HG03378 (cell line): ENCODE measurements around the gene CATSPERZ.

Experiments used
- ATAC-seq: cut with Tn5 transposase; IDR thresholded peaks from one replicate; pipeline ENCODE4 v1.9.1; 2021; ENCODE audit warnings: mild to moderate bottlenecking, moderate library complexity; ENCODE audit not compliant: unreplicated experiment

The CATSPERZ gene, protein sequence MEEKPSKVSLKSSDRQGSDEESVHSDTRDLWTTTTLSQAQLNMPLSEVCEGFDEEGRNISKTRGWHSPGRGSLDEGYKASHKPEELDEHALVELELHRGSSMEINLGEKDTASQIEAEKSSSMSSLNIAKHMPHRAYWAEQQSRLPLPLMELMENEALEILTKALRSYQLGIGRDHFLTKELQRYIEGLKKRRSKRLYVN

DNA sequence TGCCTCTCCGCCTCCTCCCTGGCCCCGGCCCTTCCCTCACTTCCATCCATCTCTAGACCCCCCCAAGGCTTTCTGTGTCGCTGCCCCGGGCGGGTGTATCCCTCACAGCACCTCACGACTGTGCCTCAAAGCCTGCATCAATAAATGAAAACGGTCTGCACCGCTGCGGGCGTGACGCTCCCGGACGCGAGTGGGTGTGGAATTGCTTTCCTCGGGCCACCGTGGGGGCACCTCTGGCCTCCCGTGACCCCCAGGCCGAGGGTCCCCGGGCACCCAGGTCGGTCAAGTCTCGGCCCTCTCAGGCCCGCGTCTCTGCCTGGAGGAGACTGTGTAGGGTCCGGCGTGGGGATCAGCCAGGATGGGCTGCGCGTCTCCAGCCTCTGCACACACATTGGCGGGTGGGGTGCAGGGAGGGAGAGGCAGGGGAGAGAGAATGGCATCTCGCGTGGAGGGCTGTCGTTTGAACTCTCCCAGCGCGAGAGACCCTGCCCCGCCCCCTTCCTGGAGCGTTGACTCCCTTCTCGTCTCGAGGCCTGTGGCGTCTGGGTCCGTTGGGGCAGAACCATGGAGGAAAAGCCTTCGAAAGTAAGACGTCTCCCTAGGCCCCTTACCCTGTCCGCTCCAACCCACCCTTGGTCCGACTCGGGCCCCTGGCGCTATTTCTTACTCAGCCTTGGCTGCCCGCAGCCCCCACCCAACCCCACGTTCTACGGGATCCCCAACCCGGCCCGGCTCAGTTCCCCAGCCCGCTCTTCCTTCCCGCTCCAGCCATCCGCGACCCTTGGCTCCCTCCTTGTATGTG lies at the start of gene CATSPERZ:
Gene CATSPERZ, plus strand, starts transcription at position 512 of the 802 bp plus-strand sequence. Its CDS starts 53 bp downstream, at position 565.
- ATAC-seq, result no peak

DNA sequence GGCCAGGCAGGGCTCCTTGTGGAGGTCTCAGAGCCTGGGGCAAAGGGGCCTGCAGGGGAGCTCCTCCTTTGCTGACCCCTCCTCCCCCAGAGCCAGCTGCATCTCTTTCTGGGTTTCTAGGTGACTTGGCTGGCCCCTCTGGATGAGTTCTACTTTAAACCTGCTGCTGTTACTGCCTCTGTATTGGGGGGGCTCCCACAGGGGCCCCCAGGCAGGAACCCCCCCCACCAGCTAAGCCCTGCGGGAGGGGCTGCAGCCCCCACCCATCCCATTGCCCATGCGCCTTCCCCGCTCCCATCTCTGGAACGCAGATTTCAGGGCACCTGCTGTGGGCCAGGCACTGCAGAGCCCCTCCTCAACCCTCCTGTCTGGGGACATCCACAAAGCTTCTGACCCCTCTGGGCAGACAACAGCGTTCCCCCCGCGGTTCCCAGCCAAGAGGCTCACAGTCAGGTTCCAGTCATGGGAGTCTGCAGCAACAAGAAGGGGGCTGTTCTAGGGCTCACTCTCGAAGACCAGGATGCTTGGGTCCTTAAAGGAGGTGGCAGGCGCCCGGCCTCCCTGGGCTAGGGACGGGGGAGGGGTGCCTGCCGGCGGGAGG lies 49.6 kb upstream of the CATSPERZ start:
- ATAC-seq, result no peak

DNA sequence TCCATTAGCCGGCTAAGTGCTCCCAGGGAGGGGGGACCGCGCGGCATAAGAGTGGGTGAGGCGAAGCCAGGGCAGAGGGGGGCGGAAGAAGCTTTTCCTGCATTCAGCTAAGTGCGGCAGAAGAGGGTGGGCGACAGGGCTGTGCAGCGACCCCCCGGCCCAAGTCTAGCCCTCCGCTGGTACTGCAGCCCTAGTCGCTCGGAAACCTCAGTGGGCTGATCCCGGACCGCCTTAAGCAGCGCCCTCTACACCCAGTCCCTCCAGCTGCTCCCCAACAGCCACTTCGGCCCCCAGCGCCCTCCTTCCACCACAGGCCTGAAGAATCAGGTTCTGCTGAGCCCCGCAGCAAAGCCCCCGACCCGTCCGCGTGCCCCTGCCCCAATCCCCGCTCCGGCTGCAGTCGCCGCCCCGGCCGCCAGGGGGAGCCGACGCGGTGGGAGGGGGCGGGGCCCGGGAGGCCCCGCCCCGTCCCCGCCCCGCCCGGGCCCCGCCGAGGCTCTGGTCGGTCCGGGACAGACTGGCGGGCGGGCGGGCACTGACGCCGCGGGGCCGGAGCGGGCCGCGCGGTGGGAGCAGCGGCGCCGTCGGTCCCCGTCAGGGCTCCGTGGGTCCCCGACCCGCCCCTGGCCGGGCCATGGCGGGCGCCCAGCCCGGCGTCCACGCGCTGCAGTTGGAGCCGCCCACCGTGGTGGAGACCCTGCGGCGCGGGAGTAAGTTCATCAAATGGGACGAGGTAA lies 49.0 kb upstream of the CATSPERZ start, which contains the start of gene PLCB3:
Gene PLCB3, plus strand, starts transcription at position 515 of the 737 bp plus-strand sequence. Its CDS starts 120 bp downstream, at position 635.
- ATAC-seq, result no peak

DNA sequence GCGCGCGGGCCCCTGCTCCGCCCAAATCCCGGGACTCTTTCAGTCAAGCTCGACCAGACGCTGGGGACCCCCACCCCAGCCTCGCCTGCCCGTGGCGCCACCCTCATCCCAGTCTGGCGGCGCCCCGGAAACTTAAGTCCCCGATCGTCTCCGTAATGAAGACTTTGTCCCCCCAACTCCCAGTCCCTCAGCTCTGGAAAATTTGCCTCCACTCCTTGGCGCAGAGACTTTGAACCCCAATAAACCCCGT lies 48.5 kb upstream of the CATSPERZ start:
- ATAC-seq, result no peak

DNA sequence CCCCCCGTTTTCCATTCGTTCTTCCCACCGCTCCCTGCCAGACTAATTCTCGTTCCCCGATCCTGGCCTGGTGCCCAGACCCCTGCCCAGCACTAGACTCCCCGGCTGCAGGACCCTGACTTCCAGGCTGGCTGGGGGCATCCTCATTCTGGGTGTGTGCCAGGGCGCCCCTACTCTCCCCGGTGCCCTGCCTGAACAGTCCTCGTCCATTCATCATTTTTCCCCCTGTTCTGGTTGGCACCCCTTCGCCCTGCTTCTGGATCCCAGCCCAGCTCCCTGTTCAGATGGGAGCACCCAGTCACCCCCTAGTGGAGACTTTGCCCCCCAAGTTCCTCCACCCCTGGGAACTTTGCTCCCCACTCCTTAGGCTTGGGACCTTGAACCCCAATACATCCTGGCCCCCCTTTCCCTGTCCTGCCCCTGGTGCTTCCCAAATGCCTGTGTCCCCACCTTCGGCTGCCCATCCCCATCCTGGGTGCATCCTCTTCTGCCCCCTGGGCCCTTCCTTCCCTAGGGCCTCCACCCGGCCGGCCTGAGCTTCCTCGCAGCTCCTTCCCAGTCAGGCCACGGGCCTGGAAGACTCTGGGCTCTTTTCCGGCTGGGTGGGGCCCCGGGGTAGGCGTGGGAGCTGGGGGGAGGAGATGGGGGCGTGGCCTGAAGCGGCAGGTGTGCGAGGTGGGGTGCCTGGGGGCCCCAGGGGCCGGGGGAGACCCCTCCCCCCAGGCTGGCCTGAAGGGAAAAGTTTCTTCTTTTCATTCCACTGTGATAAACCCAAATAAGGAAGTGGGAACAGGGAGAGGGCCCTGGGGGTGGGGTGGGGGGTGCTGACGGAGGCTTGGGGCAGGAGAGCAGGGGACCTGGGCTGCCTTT lies 47.9 kb upstream of the CATSPERZ start:
- ATAC-seq, result no peak

DNA sequence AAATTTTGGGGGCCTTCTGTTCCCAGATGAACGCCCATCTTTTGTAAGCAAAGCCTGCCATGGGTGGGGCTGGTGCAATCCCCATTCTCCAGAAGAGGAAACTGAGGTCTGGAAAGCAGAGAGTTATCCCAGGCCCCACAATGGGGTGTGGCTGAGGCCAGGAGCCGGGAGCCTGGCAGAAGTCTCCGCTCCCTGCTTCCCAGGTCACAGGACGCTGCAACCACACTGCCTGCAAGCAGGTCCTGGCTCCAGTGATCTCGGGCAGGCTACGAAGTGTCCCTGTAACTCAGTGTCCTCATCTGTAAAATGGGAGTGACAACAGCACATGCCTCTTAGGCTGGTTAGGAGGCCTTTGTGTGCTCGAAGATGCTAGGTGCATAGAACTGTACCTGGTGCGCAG lies 47.1 kb upstream of the CATSPERZ start:
- ATAC-seq, result no peak

DNA sequence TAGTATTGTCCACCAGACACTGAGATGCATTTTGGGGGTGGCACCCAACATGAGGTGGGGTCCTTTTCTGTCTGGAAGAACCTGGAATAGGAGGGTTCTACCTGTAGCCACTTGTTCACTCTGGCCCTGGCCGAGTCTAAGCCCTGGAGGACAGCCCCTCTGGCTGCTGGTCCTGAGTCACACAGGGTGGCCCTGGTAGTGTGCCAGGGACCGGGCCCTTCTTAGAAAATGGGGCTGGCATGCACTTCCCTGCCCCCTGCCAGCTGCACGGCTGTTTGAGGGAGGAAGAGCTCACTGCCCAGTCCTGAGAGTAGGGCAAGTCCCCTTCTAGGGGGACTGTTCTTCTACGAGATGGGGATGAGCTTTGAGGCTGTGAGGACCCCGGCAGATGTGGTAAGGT lies 46.7 kb upstream of the CATSPERZ start:
- no peak for ATAC-seq

DNA sequence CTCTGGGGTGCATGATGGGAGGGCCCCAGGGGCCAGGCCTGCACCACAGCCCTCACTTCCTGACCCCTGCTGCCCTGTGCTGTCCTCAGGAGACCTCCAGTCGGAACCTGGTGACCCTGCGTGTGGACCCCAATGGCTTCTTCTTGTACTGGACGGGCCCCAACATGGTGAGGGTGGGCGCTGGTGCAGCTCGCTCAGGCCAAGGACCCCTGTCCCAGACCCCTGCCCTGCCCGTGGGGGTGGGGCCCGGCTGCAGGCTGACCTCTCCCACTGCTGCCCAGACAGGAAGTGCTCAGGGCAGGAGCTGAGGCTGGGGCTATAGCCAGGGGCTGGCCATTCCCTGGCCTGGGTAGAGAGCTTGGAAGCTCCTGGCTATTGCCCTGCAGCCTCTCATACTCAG lies 45.8 kb upstream of the CATSPERZ start:
- no peak for ATAC-seq

DNA sequence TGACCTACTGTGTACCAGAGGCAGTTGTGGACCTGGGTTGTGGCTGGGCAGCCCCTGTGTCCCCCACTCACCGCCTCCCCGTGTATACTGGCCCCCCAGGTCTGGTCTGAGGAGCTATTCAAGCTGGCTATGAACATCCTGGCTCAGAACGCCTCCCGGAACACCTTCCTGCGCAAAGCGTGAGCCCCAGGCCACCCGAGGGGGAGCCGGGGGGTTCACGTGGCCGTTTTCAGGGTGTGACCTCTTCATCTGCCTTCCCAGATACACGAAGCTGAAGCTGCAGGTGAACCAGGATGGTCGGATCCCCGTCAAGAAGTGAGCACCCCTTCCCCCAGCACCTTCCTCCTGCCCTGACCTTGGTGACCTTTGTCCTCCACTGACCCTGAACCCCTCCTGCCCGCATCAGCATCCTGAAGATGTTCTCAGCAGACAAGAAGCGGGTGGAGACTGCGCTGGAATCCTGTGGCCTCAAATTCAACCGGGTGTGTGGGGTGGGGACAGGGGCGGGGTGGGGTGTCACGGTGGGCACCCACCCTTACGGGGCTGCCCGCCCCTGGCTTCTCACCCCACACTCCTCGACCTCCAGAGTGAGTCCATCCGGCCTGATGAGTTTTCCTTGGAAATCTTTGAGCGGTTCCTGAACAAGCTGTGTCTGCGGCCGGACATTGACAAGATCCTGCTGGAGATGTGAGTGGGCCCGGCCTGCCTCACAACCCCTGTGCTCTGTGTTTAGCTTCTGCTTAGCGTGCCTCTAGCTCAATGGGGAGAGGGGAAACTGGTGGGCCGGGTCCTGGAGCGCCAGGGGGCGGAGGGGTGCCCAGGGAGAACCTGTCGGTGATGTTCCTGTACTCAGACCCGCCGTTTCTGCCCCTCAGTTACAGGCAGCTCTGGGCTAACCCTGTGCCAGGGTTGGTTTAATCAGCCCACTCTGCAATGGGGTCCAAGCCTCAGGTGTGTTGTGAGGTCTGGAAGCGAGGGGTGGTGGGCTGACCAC lies 44.7 kb upstream of the CATSPERZ start:
- no peak for ATAC-seq

DNA sequence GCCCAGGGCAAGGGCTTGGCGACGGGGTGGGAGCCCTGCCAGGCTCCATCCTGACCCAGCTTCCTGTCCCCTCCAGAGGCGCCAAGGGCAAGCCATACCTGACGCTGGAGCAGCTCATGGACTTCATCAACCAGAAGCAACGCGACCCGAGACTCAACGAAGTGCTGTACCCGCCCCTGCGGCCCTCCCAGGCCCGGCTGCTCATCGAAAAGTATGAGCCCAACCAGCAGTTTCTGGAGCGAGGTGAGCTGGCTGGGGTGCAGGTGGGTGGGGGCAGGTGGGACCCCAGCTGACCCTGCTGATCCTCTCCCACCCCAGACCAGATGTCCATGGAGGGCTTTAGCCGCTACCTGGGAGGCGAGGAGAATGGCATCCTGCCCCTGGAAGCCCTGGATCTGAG lies 43.9 kb upstream of the CATSPERZ start:
- no peak for ATAC-seq

DNA sequence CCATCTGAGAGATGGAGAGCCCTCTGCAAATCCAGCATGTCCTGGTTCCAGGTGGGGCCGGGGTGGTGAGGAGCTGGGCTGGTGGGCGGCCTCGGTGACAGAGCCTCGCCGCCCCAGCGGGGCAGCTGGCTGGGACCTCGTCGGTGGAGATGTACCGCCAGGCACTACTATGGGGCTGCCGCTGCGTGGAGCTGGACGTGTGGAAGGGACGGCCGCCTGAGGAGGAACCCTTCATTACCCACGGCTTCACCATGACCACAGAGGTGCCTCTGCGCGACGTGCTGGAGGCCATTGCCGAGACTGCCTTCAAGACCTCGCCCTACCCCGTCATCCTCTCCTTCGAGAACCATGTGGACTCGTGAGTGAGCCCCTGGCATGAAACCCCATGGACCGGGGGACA lies 41.8 kb upstream of the CATSPERZ start:
- ATAC-seq, result no peak

DNA sequence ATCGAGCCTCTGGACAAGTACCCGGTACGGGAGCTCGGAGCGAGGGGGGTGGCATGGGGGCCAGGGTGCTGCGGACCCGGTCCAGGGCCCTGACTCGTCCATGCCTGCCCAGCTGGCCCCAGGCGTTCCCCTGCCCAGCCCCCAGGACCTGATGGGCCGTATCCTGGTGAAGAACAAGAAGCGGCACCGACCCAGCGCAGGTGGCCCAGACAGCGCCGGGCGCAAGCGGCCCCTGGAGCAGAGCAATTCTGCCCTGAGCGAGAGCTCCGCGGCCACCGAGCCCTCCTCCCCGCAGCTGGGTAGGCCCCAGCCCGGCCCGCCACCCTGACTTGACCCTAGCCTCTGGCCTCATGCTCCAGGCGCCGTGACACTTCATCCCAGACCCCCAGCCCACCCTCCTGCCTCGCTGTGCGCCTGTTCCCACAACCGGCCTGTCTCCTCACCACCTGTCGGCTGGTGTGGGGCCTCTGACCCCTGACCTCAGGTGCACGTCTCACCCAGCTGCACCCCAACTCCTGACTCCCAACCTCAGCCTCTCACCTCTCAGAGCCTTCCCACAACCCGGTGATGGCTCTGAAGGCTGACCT lies 41.1 kb upstream of the CATSPERZ start:
- no peak for ATAC-seq

DNA sequence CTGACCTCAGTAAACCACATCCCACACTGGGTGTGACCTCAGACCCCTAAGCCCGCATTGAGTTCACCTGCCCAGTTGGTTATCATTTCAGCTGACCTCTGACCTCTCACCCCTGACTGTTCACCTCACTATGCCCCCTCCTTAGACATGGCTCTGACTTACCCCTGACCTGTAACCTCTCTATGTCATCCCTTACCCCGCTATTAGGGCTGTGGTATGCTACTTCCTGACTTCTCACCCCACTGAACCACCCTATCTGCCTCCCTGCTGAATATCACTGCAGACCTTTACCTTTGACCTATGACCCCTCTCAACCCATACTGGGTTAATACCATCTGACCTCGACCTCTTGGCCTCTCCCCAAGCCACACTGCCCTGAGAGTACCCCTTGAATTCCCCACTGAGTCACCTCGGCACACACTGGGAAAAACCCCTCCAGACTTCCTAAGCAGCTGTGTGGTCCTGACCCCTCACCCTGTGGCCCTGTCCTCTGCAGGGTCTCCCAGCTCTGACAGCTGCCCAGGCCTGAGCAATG lies 40.6 kb upstream of the CATSPERZ start:
- ATAC-seq, result no peak

DNA sequence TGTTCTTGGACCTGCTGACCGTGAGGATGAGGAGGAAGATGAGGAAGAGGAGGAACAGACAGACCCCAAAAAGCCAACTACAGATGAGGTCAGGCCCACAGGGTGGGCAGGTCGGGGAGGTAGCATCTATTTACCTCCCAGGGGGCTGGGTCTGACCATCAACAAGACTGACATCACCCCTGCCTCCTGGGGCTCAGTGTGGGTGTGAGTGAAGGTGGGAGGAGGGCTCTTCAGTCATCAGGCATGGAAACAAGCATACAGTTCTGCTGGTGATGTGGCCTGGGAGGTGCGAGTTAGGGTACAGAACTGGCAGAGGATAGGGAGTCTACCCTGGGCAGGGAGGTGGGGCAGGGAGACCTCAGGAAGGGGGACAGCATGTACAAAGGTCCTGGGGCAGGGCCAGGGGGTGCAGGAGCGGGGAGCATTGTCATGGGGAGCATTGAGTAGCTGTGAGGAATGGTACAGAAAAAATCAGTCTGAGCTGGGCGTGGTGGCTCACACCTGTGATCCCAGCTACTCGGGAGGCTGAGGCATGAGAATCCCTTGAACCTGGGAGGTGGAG lies 39.9 kb upstream of the CATSPERZ start:
- ATAC-seq, result no peak

DNA sequence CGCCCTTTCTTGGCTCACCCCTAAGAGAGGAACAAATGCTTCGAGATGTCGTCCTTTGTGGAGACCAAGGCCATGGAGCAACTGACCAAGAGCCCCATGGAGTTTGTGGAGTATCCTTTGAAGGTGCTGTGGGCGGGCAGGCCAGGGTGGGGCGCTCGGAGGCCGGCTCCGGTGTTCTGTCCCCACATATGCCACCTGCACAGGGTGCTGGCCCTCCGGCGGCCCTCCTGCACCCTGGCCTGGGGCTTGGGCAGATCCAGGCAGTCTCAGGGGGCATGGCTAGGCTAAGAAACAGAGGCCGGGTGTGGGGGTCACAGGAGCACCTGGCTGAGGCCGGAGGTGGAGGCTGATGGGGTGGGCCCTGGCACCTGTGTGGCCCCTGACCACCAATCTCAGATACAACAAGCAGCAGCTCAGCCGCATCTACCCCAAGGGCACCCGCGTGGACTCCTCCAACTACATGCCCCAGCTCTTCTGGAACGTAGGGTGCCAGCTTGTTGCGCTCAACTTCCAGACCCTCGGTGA lies 38.5 kb upstream of the CATSPERZ start:
- no peak for ATAC-seq

DNA sequence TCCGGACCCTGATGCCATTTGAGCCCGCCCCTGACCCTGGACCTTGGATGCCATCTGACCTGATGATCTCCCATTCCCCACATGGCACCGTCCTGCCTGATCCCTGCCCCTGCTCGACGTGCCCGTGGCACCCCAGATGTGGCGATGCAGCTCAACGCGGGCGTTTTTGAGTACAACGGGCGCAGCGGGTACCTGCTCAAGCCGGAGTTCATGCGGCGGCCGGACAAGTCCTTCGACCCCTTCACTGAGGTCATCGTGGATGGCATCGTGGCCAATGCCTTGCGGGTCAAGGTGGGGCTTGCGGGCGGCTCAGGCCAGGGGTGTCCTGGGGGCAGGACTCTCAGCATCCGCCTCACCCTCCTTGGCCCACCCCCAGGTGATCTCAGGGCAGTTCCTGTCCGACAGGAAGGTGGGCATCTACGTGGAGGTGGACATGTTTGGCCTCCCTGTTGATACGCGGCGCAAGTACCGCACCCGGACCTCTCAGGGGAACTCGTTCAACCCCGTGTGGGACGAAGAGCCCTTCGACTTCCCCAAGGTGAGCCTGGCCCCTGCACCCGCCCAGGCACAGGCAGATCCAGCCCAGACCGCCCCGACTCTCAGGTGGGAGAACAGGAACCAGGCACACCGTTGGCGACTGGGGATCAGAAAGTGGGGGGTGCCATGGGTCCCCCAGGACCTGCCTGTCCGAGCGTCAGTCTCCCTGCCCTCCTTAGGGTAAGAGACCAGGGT lies 37.7 kb upstream of the CATSPERZ start:
- ATAC-seq, result no peak
